Effector memory CD4-positive, alpha-beta T cell (primary cell): ENCODE data around the gene YIPF3.
A peak's percentile ranks its signal among the peaks of the same experiment; 100 is the strongest.

Source experiments
- DNase-seq, 3 donors: peaks; one replicate each; pipeline ENCODE4 v3.0.0-alpha.2; 2020
- H3K27ac ChIP-seq: 2 replicates; pipeline ENCODE4 v1.7.0; 2013; ENCODE audit warnings: mild to moderate bottlenecking, low read length, moderate library complexity; ENCODE audit not compliant: insufficient read depth, poor library complexity, severe bottlenecking
- H3K27me3 ChIP-seq: replicated peaks from 2 replicates; pipeline ENCODE4 v1.7.0; 2013; ENCODE audit warnings: mild to moderate bottlenecking, low read length; ENCODE audit not compliant: insufficient read depth, control insufficient read depth, poor library complexity, severe bottlenecking
- H3K36me3 ChIP-seq: 2 replicates; pipeline ENCODE4 v1.7.0; 2013; ENCODE audit warnings: mild to moderate bottlenecking, low read length, moderate library complexity; ENCODE audit not compliant: control insufficient read depth, insufficient read depth
- H3K4me1 ChIP-seq: 2 replicates; pipeline ENCODE4 v1.7.0; 2013; ENCODE audit warnings: low read length, mild to moderate bottlenecking; ENCODE audit not compliant: control insufficient read depth, insufficient read depth, poor library complexity, severe bottlenecking
- H3K4me3 ChIP-seq: 2 replicates; pipeline ENCODE4 v1.7.0; 2013; ENCODE audit warnings: low read length, low read depth, mild to moderate bottlenecking; ENCODE audit not compliant: insufficient read depth, poor library complexity, severe bottlenecking
- H3K9me3 ChIP-seq: 2 replicates; pipeline ENCODE4 v1.7.0; 2013; ENCODE audit warnings: mild to moderate bottlenecking, low read length, moderate library complexity; ENCODE audit not compliant: control insufficient read depth

Gene YIPF3

DNA sequence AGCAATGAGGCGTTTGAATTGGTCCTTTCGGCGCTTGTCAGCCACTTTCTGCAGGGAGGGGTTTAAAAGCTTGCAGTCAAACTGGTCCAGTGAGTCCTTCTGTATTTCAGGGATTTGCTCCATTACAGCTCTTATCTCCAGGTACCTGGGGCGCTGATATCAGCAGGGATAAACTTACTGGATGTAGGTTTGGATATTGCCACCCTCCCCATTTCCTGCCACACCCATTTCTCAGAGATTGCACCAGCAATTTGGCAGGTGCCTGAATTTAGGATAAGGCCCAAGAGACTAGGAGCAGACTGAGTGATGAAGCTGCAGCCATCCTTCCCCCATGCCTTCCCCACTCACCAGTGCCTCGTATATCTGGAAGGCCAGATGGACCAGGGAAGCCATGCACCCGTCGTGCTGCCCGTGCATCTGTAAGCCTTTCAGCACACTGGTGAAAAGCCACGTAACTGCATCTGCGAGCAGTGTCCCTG lies 7.8 kb upstream of the YIPF3 start:
- Histone ChIP-seq H3K27me3 (no peaks in the 10 kb centered on the region), H3K4me1 (no peaks in the 10 kb centered on the region), H3K27ac (no peak overlapping the region), H3K9me3 (no peaks in the 10 kb centered on the region), H3K36me3 (peaks cover 87% of the 10 kb centered on the region), H3K4me3 (no peak overlapping the region)
- no peak for DNase-seq

DNA sequence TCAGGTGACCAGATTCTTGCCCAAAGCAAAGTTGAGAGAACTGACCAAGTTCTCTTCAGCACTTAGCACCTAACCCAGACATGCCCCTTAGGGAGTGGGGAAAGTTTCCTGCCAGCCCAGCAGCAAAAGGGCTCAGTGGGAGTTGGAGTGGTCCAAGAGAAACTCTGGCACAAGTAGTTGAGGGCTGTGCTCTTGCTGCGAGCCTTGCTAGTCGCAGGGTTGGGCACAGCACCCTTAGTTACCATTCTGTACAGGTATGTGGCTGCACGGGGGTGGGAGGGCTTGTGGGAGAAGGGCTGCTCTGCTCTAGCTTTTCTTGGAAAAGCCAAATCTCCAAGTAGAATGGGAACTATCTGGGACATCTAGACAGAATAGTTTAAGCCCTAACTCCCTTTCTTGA lies 6.6 kb upstream of the YIPF3 start:
- no peaks in the 10 kb centered on the region for H3K9me3 ChIP-seq
- DNase-seq = no peak
- H3K4me1 ChIP-seq = peaks cover 3% of the 10 kb centered on the region
- H3K27me3 ChIP-seq = no peaks in the 10 kb centered on the region
- peaks cover 82% of the 10 kb centered on the region for H3K36me3 ChIP-seq
- no peak overlapping the region for H3K27ac ChIP-seq
- no peak overlapping the region for H3K4me3 ChIP-seq

DNA sequence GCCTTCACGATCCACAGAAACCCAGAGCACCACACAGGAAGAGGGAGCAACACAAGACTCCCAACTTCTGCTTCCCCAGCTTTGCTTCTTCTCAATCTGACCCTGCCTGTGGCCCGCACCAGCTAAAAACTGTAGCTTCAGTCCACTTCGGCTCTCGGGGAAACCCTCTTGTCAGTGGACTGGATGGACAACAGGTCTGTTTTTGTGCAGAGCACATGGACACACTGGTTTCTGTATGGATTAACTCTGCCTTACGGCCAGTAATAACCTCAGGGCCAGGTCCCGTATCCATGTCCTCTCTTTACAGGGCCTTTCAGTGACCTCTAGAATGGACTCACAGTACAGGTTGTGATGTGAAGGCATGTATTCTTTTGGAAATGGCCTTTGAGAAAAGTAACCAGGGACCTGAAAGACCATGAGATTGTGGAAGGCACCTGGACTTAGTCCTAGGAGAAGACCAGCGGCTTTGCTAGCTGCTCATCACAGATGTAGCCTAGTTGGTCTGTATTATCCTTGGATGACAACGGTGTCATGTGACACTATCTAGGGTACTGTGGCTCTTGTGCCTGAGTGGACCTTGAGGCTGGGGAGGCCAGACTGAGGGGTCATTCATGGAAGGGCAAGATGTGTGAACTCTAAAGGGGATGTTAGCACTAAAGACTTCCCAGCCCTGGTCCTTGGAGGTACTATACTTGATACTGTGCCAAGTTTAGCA lies 6.0 kb upstream of the YIPF3 start:
- Histone ChIP-seq H3K4me3 (no peak overlapping the region), H3K27ac (no peak overlapping the region), H3K9me3 (no peaks in the 10 kb centered on the region), H3K36me3 (peaks cover 79% of the 10 kb centered on the region), H3K27me3 (no peaks in the 10 kb centered on the region), H3K4me1 (peaks cover 9% of the 10 kb centered on the region)
- DNase-seq = no peak

DNA sequence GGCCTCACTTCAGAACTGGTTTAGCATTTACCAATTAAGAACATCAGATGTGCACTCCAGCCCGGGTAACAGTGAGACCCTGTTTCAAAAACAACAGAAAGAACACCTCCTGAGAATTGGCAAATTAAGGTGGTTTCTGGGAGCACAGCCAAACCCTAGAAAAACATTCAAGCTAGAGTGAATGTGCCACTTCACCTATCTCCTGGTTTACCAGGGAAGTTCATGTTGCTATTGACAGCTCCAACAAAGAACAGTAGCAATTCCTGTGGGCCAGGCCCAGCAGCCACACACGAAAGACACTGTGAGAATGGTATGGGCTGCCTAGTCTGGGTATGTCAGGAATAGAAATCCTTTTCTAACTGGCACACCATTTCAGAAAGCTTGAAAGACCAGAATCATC lies 5.1 kb upstream of the YIPF3 start:
- Histone ChIP-seq H3K9me3 (no peaks in the 10 kb centered on the region), H3K36me3 (peaks cover 71% of the 10 kb centered on the region), H3K27me3 (no peaks in the 10 kb centered on the region), H3K4me1 (peaks cover 12% of the 10 kb centered on the region), H3K4me3 (no peak overlapping the region), H3K27ac (no peak overlapping the region)
- DNase-seq = no peak

DNA sequence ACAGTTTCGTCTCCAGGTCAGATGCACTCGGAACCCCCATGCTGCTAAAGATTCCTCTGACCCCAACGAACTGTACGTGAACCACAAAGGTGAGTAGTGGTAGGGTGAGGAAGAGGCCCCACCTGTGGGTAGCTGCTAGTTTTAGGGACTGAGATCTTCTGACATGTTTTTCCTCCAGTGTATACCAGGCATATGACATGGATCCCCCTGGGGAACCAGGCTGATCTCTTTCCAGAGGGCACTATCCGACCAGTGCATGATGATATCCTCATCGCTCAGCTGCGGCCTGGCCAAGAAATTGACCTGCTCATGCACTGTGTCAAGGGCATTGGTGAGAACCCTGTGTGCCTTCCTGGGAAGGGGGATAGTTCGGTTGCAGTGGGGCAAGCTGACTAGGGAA lies 3.4 kb upstream of the YIPF3 start:
- no peak overlapping the region for H3K4me3 ChIP-seq
- no peak for DNase-seq
- H3K4me1 ChIP-seq = peaks cover 25% of the 10 kb centered on the region
- H3K27me3 ChIP-seq = no peaks in the 10 kb centered on the region
- H3K9me3 ChIP-seq = no peaks in the 10 kb centered on the region
- no peak overlapping the region for H3K27ac ChIP-seq
- peaks cover 56% of the 10 kb centered on the region for H3K36me3 ChIP-seq

DNA sequence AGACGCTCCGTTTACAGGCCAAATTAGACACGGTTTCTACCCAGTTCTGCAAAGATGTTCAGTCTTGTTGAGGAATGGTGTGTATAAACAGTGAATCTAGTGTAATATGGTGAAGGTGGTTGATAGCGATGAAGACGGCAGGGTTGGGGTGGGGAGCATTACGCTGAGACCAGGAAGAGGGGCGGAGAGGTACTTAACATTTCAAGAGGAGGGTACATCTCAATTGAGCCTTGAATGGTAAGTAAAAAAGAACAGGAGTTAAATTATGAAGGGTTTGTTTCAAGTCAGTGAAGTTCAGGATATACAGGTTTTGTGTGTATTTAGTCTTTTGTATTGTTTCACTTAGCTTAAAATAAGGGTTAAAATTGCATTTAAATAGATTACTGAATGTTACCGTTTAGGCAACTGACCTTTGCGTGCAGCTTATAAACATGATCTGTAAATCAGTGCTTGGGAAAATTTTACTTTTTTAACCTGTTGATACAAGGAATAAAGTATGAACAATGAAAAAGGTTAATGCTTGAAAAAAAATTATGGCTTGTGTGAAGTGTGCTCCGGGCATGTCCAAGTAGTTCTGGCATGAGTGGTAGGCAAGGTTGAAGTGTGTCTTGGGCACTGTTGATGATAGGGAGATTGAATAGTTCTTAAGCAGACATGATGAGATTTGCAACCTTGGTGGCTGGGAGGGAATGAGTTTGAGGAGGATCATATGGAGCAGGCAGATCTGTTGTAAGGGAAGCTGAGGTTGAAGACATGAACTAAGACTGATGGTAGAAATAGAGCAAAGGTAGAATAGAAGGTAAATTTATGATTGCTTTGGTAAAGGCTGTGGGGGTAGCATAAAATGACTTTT lies 1.0 kb upstream of the YIPF3 start:
- no peak for DNase-seq
- peak overlapping the region; percentile 94 for H3K27ac ChIP-seq
- H3K36me3 ChIP-seq = peaks cover 50% of the 10 kb centered on the region
- H3K4me1 ChIP-seq = peaks cover 26% of the 10 kb centered on the region
- no peaks in the 10 kb centered on the region for H3K27me3 ChIP-seq
- no peaks in the 10 kb centered on the region for H3K9me3 ChIP-seq
- peak overlapping the region; percentile 90 for H3K4me3 ChIP-seq

DNA sequence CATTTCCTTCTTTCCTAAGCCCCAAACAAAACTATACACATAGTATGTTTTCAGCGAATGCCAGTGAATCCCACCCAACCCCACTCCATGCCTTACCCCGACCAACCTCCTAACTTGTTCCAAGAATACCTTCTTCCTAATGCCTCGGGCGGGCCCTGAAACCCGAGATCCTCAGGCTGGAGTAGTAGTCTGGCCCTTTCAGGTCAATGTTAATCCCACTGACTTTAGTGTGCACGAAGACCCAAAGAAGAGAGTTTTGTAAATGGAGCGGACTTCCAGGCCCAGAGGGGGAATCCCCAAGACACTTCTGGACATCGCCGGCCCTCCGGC lies 394 bp downstream of the YIPF3 start:
- H3K36me3 ChIP-seq = peaks cover 50% of the 10 kb centered on the region
- no peaks in the 10 kb centered on the region for H3K9me3 ChIP-seq
- peak overlapping the region; percentile 94 for H3K27ac ChIP-seq
- peak overlapping the region; percentile 90 for H3K4me3 ChIP-seq
- DNase-seq = no peak
- peaks cover 26% of the 10 kb centered on the region for H3K4me1 ChIP-seq
- no peaks in the 10 kb centered on the region for H3K27me3 ChIP-seq

DNA sequence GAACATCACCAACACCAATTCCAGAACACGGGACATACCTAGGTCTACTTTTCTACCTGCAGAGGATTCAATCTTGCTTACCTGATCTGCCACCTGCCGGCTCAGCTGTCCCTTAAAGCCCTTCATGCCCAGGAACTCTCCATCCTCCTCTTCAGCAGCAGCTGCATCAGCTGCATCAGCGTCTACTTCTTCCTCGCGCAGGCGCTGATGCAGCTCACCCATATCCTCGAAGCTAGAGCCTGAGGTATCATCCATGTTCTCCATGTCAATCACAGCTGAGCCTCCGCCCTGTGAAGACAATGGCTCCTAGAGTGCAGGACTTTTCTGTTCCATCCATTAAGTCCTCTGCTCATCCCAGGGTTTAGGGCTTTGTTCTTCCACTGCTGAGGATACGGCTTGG lies 918 bp downstream of the YIPF3 start:
- Histone ChIP-seq H3K9me3 (no peaks in the 10 kb centered on the region), H3K4me1 (peaks cover 26% of the 10 kb centered on the region), H3K36me3 (peaks cover 46% of the 10 kb centered on the region), H3K4me3 (peak overlapping the region; percentile 90), H3K27ac (peak overlapping the region; percentile 94), H3K27me3 (no peaks in the 10 kb centered on the region)
- DNase-seq = no peak

DNA sequence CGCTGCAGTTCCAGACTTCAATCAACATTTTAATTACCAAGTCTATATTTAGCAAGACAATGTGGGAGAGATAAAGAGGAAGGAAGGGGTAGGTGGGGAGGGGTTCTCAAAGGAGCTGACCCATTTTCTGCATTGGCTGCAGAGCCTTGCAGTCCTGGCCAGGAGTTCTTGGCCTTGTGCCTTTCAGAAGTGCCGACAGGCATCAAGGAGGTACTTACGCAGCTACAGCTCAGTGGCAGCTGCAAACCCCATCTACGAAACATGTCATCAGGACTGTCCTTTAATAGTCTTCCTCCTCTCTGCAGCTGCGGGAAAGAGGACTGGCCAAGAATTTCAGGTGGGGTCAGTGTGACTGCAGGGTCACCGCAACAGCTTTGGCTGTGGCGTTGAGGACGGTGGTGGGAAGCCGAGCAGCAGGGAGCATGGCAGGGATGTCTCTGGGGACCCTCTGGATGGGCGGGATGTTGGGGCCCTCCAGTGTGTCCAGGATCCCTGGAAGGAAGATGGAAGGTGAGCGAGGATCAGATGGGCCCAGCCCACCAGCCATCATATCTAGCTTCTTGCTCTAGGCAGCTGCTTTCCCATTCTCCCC lies 4.8 kb downstream of the YIPF3 start:
- Histone ChIP-seq H3K9me3 (no peaks in the 10 kb centered on the region), H3K4me1 (peaks cover 26% of the 10 kb centered on the region), H3K36me3 (peaks cover 30% of the 10 kb centered on the region), H3K27ac (no peak overlapping the region), H3K27me3 (peaks cover 9% of the 10 kb centered on the region), H3K4me3 (no peak overlapping the region)
- DNase-seq = no peak

DNA sequence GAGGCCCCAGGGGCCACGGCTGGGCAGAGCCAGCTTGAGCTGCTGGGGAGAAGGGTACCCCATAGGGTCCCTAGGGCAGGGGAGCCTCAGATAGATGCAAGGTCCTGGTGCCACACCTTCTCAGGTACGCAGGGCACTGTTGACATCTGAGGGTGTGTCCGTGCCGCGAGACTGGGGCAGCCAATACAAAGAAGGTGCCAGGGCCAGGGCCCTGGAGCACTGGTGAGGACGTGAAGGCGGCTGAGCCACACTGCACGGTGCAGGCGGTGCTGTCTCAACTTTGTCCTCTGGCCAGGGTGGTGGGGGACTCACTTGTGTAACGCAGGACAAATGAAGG lies 5.9 kb downstream of the YIPF3 start:
- no peaks in the 10 kb centered on the region for H3K9me3 ChIP-seq
- no peak for DNase-seq
- H3K36me3 ChIP-seq = peaks cover 30% of the 10 kb centered on the region
- peak overlapping the region; percentile 58 for H3K4me3 ChIP-seq
- H3K27me3 ChIP-seq = peaks cover 9% of the 10 kb centered on the region
- H3K27ac ChIP-seq = peak overlapping the region; percentile 52
- peaks cover 19% of the 10 kb centered on the region for H3K4me1 ChIP-seq
